Epithelial cell of prostate (primary cell): Measurements from ENCODE around the gene AKAP10.
"Not testable (repeated sequence)": the region's sequence is repeated elsewhere in the genome, so short reads cannot be mapped to it uniquely, and the experiment has no call there.

Experiments
- DNase-seq: peaks from one replicate; pipeline ENCODE4 v3.0.0-alpha.2; 2011; ENCODE audit warnings: low read depth, low spot score
- H3K27ac ChIP-seq: fragments of 450-650 bp; 2 replicates; pipeline ENCODE4 v1.5.1; 2017; ENCODE audit warnings: mild to moderate bottlenecking

The AKAP10 gene

GRCh38 chr17:19876529-19877161, 101.0 kb downstream of the AKAP10 start:
- DNase-seq: no peak

GRCh38 chr17:19874256-19874655, 103.4 kb downstream of the AKAP10 start:
- no peak for DNase-seq
- no peak overlapping the region for H3K27ac ChIP-seq

More at GRCh38 chr17:19876529-19877161, 101.0 kb downstream of the AKAP10 start:
- H3K27ac ChIP-seq: no peak overlapping the region

GRCh38 chr17:19873346-19873745, 104.3 kb downstream of the AKAP10 start:
- H3K27ac ChIP-seq: no peak overlapping the region
- DNase-seq: no peak

- no peak overlapping the region for H3K27ac ChIP-seq
- DNase-seq: no peak
Observed at GRCh38 chr17:19868079-19868395, 109.6 kb downstream of the AKAP10 start.

GRCh38 chr17:19867329-19868078, 110.1 kb downstream of the AKAP10 start, which contains the start of gene ULK2:
Gene ULK2 (minus strand): TSS chr17:19867936. CDS start chr17:19867417, 519 bp downstream.
- H3K27ac ChIP-seq: peak within 1 kb of the TSS; percentile 16
- DNase-seq: no peak

- H3K27ac ChIP-seq: peak overlapping the region; percentile 16
Observed at GRCh38 chr17:19867079-19867328, 110.6 kb downstream of the AKAP10 start.

GRCh38 chr17:19865021-19865420, 112.6 kb downstream of the AKAP10 start:
- DNase-seq: no peak
- H3K27ac ChIP-seq: no peak overlapping the region

More at GRCh38 chr17:19867079-19867328, 110.6 kb downstream of the AKAP10 start:
- DNase-seq: no peak

GRCh38 chr17:19860647-19861177, 116.9 kb downstream of the AKAP10 start:
- not testable (repeated sequence) for DNase-seq, H3K27ac ChIP-seq

- no peak for DNase-seq
- no peak overlapping the region for H3K27ac ChIP-seq
Observed at GRCh38 chr17:19857640-19858039, 120.0 kb downstream of the AKAP10 start.
